Right renal cortex interstitium (tissue), 3 donors: ENCODE results near the gene WDR43. TPM values are rescaled to one million over a fixed set of nuclear protein-coding genes. Genes with fewer than 3 reads are reported as not detected.

Experiments
- DNase-seq, 3 donors: peaks; one replicate each; pipeline ENCODE4 v3.0.0-alpha.2; 2013; ENCODE audit warnings: low read depth in 3 of 3, low spot score in 2 of 3
- polyA plus RNA-seq, 3 donors: library from polyadenylated mRNA; unstranded; fragments of 120-200 nt; gene quantifications; one replicate each; pipeline ENCODE4 v1.2.1, GENCODE V29; 2013; ENCODE audit not compliant: insufficient read length in 3 of 3

Gene WDR43, protein sequence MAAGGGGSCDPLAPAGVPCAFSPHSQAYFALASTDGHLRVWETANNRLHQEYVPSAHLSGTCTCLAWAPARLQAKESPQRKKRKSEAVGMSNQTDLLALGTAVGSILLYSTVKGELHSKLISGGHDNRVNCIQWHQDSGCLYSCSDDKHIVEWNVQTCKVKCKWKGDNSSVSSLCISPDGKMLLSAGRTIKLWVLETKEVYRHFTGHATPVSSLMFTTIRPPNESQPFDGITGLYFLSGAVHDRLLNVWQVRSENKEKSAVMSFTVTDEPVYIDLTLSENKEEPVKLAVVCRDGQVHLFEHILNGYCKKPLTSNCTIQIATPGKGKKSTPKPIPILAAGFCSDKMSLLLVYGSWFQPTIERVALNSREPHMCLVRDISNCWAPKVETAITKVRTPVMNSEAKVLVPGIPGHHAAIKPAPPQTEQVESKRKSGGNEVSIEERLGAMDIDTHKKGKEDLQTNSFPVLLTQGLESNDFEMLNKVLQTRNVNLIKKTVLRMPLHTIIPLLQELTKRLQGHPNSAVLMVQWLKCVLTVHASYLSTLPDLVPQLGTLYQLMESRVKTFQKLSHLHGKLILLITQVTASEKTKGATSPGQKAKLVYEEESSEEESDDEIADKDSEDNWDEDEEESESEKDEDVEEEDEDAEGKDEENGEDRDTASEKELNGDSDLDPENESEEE
- polyA plus RNA-seq, result 10 to 100 TPM; 55.8 to 62.0 (median 59.0) TPM

GRCh38 chr2:28894470-28895188 is at the start of gene WDR43:
Gene WDR43 (plus strand): TSS chr2:28894667. CDS start chr2:28894699, 32 bp downstream.
- DNase-seq, result peak; percentile 84 to 93 (median 93)

- no peak for DNase-seq
Observed at GRCh38 chr2:28855193-28855592, 39.3 kb upstream of the WDR43 start.

GRCh38 chr2:28855977-28856376 is 38.5 kb upstream of the WDR43 start:
- DNase-seq, result no peak

DNA sequence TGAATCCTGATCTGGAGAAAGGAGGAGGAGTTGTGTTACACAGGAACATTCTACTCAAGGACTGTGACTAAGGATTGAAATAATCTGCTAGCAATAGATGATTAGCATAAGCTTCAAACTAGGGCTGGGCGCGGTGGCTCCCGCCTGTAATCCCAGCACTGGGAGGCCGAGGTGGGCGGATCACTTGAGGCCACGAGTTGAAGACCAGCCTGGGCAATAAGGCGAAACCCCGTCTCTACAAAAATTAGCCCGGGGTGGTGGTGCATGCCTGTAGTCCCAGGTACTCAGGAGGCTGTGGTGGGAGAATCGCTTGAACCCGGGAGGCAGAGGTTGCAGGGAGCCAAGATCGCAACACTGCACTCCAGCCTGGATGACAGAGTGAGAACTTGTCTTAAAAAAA is 25.9 kb upstream of the WDR43 start:
- no peak for DNase-seq

DNA sequence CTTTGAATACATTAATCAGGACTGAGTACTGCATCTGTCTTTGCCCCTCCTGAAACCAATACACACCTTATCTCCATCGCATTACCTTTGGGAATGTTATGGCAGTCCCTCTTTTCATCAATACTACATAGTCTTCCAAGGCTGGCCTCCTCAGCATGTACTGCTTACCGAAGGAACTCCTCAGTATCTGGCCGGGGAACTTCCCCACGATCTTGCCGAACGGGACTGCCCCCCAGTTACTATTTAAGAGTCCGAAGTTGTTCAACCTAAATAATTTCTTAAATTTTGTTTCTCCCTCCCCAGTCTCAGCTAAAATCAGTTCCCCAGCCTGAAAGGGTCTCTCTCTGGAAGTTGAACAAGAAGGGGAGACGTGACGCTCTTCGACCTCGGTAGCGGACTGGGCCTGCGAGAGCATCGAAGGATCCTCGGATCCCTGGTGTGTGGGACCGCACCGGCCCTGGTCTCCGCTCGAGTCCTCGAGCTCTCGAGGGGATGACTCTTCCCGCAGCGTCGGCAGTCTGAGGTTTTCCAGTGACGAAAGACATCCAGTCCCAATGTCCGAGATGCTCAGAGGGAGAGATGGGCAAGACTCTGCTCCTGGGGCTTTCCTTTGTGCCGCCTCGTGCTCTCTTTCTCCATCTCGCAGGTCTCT is 24.8 kb upstream of the WDR43 start:
- DNase-seq, result peak in 2 of 3 donors; percentile 15 to 16

- DNase-seq, result peak; percentile 86 to 94 (median 93)
Observed at GRCh38 chr2:28870146-28870891, 24.1 kb upstream of the WDR43 start, which contains the start of gene TRMT61B. Gene TRMT61B (minus strand): TSS chr2:28870309. CDS start chr2:28870277, 32 bp downstream.

GRCh38 chr2:28871620-28872019 is 22.8 kb upstream of the WDR43 start:
- DNase-seq, result no peak

- no peak for DNase-seq
Observed at GRCh38 chr2:28880193-28880592, 14.3 kb upstream of the WDR43 start.

GRCh38 chr2:28893488-28893887 is 979 bp upstream of the WDR43 start:
- no peak for DNase-seq

DNA sequence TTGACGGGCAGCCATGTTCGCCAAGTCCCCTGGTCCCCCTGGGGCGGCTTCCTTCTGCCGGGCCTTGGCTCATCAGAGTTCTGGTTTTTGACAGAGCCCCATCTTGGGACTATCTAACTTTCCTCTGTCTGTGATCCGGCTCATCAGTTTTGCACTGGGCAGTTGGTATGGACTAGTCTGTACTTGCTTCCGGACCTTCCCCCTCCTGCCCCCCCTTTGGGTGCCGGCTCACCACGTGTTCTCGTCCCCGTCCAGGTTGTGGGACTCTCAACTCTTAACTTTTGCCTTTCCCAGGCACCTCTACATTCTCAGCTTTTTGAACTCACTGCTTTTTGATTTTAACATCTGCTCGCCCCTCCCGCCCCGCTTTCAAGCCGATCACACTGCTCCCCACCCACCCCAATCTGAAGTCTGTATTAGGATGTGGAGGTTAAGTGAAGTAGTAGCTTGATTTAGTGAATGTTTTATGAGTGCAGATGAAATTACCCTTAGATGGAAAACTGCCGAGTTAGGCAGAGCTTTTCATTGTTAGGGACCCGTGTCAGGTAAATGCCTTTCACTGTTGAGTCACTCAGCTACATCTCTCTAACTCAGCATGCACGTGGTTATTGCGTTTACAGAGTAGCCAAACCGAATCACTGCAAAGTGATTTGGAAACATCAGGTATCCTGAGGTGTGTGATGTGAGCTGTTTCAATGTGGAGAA is 874 bp downstream of the WDR43 start:
- DNase-seq, result no peak

- no peak for DNase-seq
Observed at GRCh38 chr2:28896906-28897305, 2.4 kb downstream of the WDR43 start.

DNA sequence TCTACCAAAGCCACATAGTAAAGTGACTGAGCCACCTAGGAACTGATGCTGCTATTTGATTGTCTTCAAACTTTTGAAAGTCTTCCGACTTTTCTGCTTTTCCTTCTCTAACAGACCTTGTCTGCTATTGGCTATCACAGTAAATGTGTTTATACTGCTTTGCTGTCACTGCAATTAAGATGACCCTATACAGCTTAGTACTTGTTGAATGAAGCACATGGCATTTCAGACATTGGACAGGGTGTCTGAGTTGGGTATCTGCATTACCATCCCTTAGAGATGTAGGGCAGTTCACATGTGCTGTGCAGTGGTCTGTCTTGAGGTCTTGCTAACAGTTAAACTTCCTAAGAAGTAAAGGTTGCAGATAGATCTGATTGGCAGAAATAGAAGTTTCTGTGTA is 3.6 kb downstream of the WDR43 start:
- DNase-seq, result no peak

GRCh38 chr2:28901202-28901601 is 6.7 kb downstream of the WDR43 start:
- DNase-seq, result no peak

DNA sequence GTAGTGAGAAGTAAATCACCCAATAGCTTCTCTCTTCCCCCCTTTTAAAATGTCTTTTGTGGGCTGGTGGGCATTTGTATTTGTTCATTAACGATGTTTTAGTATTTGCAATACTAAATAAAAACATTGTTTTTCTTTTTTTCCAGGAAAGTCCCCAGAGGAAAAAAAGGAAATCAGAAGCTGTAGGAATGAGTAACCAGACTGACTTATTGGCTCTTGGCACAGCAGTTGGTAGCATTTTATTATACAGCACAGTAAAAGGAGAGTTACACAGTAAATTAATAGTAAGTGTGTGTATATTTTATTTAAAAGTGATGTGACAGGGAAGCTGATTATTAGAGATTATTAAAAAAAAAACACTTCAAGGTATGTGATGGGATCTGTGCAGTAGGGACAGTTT is 7.4 kb downstream of the WDR43 start:
- no peak for DNase-seq

GRCh38 chr2:28902584-28902983 is 8.1 kb downstream of the WDR43 start:
- DNase-seq, result no peak

GRCh38 chr2:28904295-28904694 is 9.8 kb downstream of the WDR43 start:
- DNase-seq, result no peak

GRCh38 chr2:28904802-28905457 is 10.5 kb downstream of the WDR43 start:
- no peak for DNase-seq

GRCh38 chr2:28905533-28905932 is 11.1 kb downstream of the WDR43 start:
- no peak for DNase-seq

GRCh38 chr2:28906376-28906775 is 11.9 kb downstream of the WDR43 start:
- no peak for DNase-seq
